ENCODE data around the gene MRPL57.
"Not testable (repeated sequence)": the region's sequence is repeated elsewhere in the genome, so short reads cannot be mapped to it uniquely, and the experiment has no call there.

Gene MRPL57

DNA sequence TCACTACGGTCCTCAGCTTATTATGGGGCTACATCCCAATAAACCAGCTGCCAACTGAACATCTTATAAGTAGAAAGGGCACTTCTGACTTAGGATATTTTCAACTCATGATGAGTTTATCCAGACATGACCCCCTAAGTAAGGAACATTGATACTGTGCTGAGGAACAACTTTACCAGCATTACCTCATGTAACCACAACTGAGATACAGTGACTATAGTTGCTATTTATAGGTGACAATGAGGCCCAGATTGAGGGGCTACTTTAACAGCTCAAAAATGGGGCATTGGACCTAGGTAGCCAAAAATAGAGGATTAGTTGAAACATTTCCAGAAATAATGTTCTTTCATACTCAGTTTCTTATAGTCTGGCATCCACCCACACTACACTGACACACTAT, 26.9 kb upstream of the MRPL57 start:
- WGBS (ENCODE audit: extremely low coverage, insufficient coverage, low lambda C conversion rate): no CpG with 5 or more reads among the region's 1 CpG
- no peak for DNase-seq

GRCh38 chr13:21150013-21150412, 26.4 kb upstream of the MRPL57 start:
- no peak for DNase-seq
- Histone ChIP-seq H3K9ac (ENCODE audit: low read length) (no peak overlapping the region), H3K18ac (ENCODE audit: low read length) (no peak overlapping the region), H3K27me3 (ENCODE audit: insufficient read depth, low read length, poor library complexity) (no peaks in the 10 kb centered on the region), H2BK15ac (replicated peaks; ENCODE audit: low read depth) (no peak overlapping the region), H3K23ac (ENCODE audit: low read length) (no peak overlapping the region), H2BK120ac (ENCODE audit: low read depth, low read length) (no peak overlapping the region), H4K5ac (ENCODE audit: low read length) (no peak overlapping the region), H4K8ac (ENCODE audit: low read depth, low read length) (no peak overlapping the region), H3K4ac (ENCODE audit: low read depth, low read length) (no peak overlapping the region), H3K36me3 (ENCODE audit: control insufficient read depth, insufficient read depth, low read length) (peaks cover 2% of the 10 kb centered on the region), H3K4me3 (ENCODE audit: low read length) (no peak overlapping the region), H2AK5ac (ENCODE audit: low read length) (no peak overlapping the region), H3K79me2 (ENCODE audit: control insufficient read depth, insufficient read depth, low read length) (no peaks in the 10 kb centered on the region), H3K4me2 (ENCODE audit: low read length) (no peak overlapping the region), H3K27ac (ENCODE audit: low read depth, low read length) (no peak overlapping the region), H3K4me1 (ENCODE audit: control insufficient read depth, low read depth, low read length) (no peaks in the 10 kb centered on the region), H2BK5ac (ENCODE audit: low read length) (no peak overlapping the region), H3K56ac (ENCODE audit: low read length) (no peak overlapping the region), H3K79me1 (ENCODE audit: low read length) (no peaks in the 10 kb centered on the region)
- no CpG with 5 or more reads among the region's 1 CpG for WGBS (ENCODE audit: extremely low coverage, insufficient coverage, low lambda C conversion rate)

More for the DNA sequence above, 26.9 kb upstream of the MRPL57 start:
- Histone ChIP-seq H3K27ac (ENCODE audit: low read depth, low read length) (no peak overlapping the region), H2BK15ac (replicated peaks; ENCODE audit: low read depth) (no peak overlapping the region), H3K4me1 (ENCODE audit: control insufficient read depth, low read depth, low read length) (no peaks in the 10 kb centered on the region), H3K4me3 (ENCODE audit: low read length) (no peak overlapping the region), H4K5ac (ENCODE audit: low read length) (no peak overlapping the region), H3K79me1 (ENCODE audit: low read length) (peaks cover under 1% of the 10 kb centered on the region), H2AK5ac (ENCODE audit: low read length) (no peak overlapping the region), H3K27me3 (ENCODE audit: insufficient read depth, low read length, poor library complexity) (no peaks in the 10 kb centered on the region), H3K23ac (ENCODE audit: low read length) (no peak overlapping the region), H2BK5ac (ENCODE audit: low read length) (no peak overlapping the region), H3K18ac (ENCODE audit: low read length) (no peak overlapping the region), H3K9ac (ENCODE audit: low read length) (no peak overlapping the region), H3K36me3 (ENCODE audit: control insufficient read depth, insufficient read depth, low read length) (peaks cover 2% of the 10 kb centered on the region), H3K79me2 (ENCODE audit: control insufficient read depth, insufficient read depth, low read length) (peaks cover under 1% of the 10 kb centered on the region), H3K4me2 (ENCODE audit: low read length) (no peak overlapping the region), H4K8ac (ENCODE audit: low read depth, low read length) (no peak overlapping the region), H3K56ac (ENCODE audit: low read length) (no peak overlapping the region), H3K4ac (ENCODE audit: low read depth, low read length) (no peak overlapping the region), H2BK120ac (ENCODE audit: low read depth, low read length) (no peak overlapping the region)

- H3K4me3 ChIP-seq (ENCODE audit: low read length): no peak overlapping the region
- no peak overlapping the region for H2AK5ac ChIP-seq (ENCODE audit: low read length)
- H4K8ac ChIP-seq (ENCODE audit: low read depth, low read length): no peak overlapping the region
- no peak overlapping the region for H2BK120ac ChIP-seq (ENCODE audit: low read depth, low read length)
- no peaks in the 10 kb centered on the region for H3K79me2 ChIP-seq (ENCODE audit: control insufficient read depth, insufficient read depth, low read length)
- H3K27ac ChIP-seq (ENCODE audit: low read depth, low read length): no peak overlapping the region
- no peaks in the 10 kb centered on the region for H3K27me3 ChIP-seq (ENCODE audit: insufficient read depth, low read length, poor library complexity)
- no peak overlapping the region for H3K4me2 ChIP-seq (ENCODE audit: low read length)
- peak; percentile 18 for DNase-seq
- H3K4ac ChIP-seq (ENCODE audit: low read depth, low read length): no peak overlapping the region
- no peaks in the 10 kb centered on the region for H3K79me1 ChIP-seq (ENCODE audit: low read length)
- H3K23ac ChIP-seq (ENCODE audit: low read length): no peak overlapping the region
- H3K9ac ChIP-seq (ENCODE audit: low read length): no peak overlapping the region
- H3K18ac ChIP-seq (ENCODE audit: low read length): no peak overlapping the region
- no CpG with 5 or more reads among the region's 8 CpGs for WGBS (ENCODE audit: extremely low coverage, insufficient coverage, low lambda C conversion rate)
- H2BK15ac ChIP-seq (replicated peaks; ENCODE audit: low read depth): no peak overlapping the region
- no peak overlapping the region for H2BK5ac ChIP-seq (ENCODE audit: low read length)
- no peaks in the 10 kb centered on the region for H3K4me1 ChIP-seq (ENCODE audit: control insufficient read depth, low read depth, low read length)
- H4K5ac ChIP-seq (ENCODE audit: low read length): no peak overlapping the region
- no peak overlapping the region for H3K56ac ChIP-seq (ENCODE audit: low read length)
- peaks cover 2% of the 10 kb centered on the region for H3K36me3 ChIP-seq (ENCODE audit: control insufficient read depth, insufficient read depth, low read length)
These were observed 24.1 kb upstream of the MRPL57 start for GRCh38 chr13:21152251-21152899.

GRCh38 chr13:21164631-21165030, 11.8 kb upstream of the MRPL57 start:
- Histone ChIP-seq H3K4me3 (ENCODE audit: low read length) (no peak overlapping the region), H3K4me1 (ENCODE audit: control insufficient read depth, low read depth, low read length) (no peaks in the 10 kb centered on the region), H3K79me2 (ENCODE audit: control insufficient read depth, insufficient read depth, low read length) (no peaks in the 10 kb centered on the region), H3K27ac (ENCODE audit: low read depth, low read length) (no peak overlapping the region), H2BK5ac (ENCODE audit: low read length) (no peak overlapping the region), H3K18ac (ENCODE audit: low read length) (no peak overlapping the region), H3K56ac (ENCODE audit: low read length) (no peak overlapping the region), H4K5ac (ENCODE audit: low read length) (no peak overlapping the region), H3K36me3 (ENCODE audit: control insufficient read depth, insufficient read depth, low read length) (peaks cover 3% of the 10 kb centered on the region), H2BK120ac (ENCODE audit: low read depth, low read length) (no peak overlapping the region), H2BK15ac (replicated peaks; ENCODE audit: low read depth) (no peak overlapping the region), H3K9ac (ENCODE audit: low read length) (no peak overlapping the region), H2AK5ac (ENCODE audit: low read length) (no peak overlapping the region), H3K23ac (ENCODE audit: low read length) (no peak overlapping the region), H3K4ac (ENCODE audit: low read depth, low read length) (no peak overlapping the region), H3K79me1 (ENCODE audit: low read length) (peaks cover 2% of the 10 kb centered on the region), H4K8ac (ENCODE audit: low read depth, low read length) (no peak overlapping the region), H3K4me2 (ENCODE audit: low read length) (no peak overlapping the region), H3K27me3 (ENCODE audit: insufficient read depth, low read length, poor library complexity) (no peaks in the 10 kb centered on the region)
- DNase-seq: no peak
- WGBS (ENCODE audit: extremely low coverage, insufficient coverage, low lambda C conversion rate): 100% methylated on average over 1 of the region's 4 CpGs

DNA sequence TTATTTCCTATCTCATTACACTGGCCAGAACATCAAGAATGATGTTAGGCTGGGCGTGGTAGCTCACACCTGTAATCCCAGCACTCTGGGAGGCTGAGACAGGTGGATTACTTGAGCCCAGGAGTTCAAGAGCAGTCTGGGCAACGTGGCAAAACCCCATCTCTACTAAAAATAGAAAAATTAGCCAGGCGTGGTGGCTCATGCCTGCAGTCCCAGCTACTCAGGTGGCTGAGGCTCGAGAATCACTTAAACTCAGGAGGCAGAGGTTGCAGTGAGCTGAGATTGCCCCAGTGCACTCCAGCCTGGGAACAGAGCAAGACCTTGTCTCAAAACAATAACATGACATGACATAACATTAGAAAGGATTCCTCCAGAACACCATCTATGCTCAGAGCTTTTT, 10.9 kb upstream of the MRPL57 start:
- H2BK5ac ChIP-seq (ENCODE audit: low read length); H3K4ac ChIP-seq (ENCODE audit: low read depth, low read length); H3K23ac ChIP-seq (ENCODE audit: low read length); H3K36me3 ChIP-seq (ENCODE audit: control insufficient read depth, insufficient read depth, low read length); H3K56ac ChIP-seq (ENCODE audit: low read length); H2BK15ac ChIP-seq (replicated peaks; ENCODE audit: low read depth); H3K27me3 ChIP-seq (ENCODE audit: insufficient read depth, low read length, poor library complexity); DNase-seq; H2BK120ac ChIP-seq (ENCODE audit: low read depth, low read length); H3K4me2 ChIP-seq (ENCODE audit: low read length); H3K79me1 ChIP-seq (ENCODE audit: low read length); H3K79me2 ChIP-seq (ENCODE audit: control insufficient read depth, insufficient read depth, low read length); H2AK5ac ChIP-seq (ENCODE audit: low read length); H3K27ac ChIP-seq (ENCODE audit: low read depth, low read length); H3K4me1 ChIP-seq (ENCODE audit: control insufficient read depth, low read depth, low read length); H3K4me3 ChIP-seq (ENCODE audit: low read length); H4K8ac ChIP-seq (ENCODE audit: low read depth, low read length); H3K18ac ChIP-seq (ENCODE audit: low read length); H3K9ac ChIP-seq (ENCODE audit: low read length); H4K5ac ChIP-seq (ENCODE audit: low read length): not testable (repeated sequence)
- WGBS (ENCODE audit: extremely low coverage, insufficient coverage, low lambda C conversion rate): no CpG with 5 or more reads among the region's 4 CpGs

GRCh38 chr13:21171420-21171819, 5.0 kb upstream of the MRPL57 start:
- no peaks in the 10 kb centered on the region for H3K27me3 ChIP-seq (ENCODE audit: insufficient read depth, low read length, poor library complexity)
- H3K4ac ChIP-seq (ENCODE audit: low read depth, low read length): no peak overlapping the region
- no peak overlapping the region for H3K4me3 ChIP-seq (ENCODE audit: low read length)
- no peak overlapping the region for H3K23ac ChIP-seq (ENCODE audit: low read length)
- H3K36me3 ChIP-seq (ENCODE audit: control insufficient read depth, insufficient read depth, low read length): peaks cover 6% of the 10 kb centered on the region
- H3K4me1 ChIP-seq (ENCODE audit: control insufficient read depth, low read depth, low read length): no peaks in the 10 kb centered on the region
- no peak overlapping the region for H3K56ac ChIP-seq (ENCODE audit: low read length)
- no peak overlapping the region for H2AK5ac ChIP-seq (ENCODE audit: low read length)
- DNase-seq: no peak
- H3K4me2 ChIP-seq (ENCODE audit: low read length): no peak overlapping the region
- H2BK120ac ChIP-seq (ENCODE audit: low read depth, low read length): no peak overlapping the region
- no peak overlapping the region for H3K9ac ChIP-seq (ENCODE audit: low read length)
- no peak overlapping the region for H3K18ac ChIP-seq (ENCODE audit: low read length)
- peaks cover 23% of the 10 kb centered on the region for H3K79me2 ChIP-seq (ENCODE audit: control insufficient read depth, insufficient read depth, low read length)
- no peak overlapping the region for H4K8ac ChIP-seq (ENCODE audit: low read depth, low read length)
- peaks cover 6% of the 10 kb centered on the region for H3K79me1 ChIP-seq (ENCODE audit: low read length)
- no CpG with 5 or more reads among the region's 9 CpGs for WGBS (ENCODE audit: extremely low coverage, insufficient coverage, low lambda C conversion rate)
- no peak overlapping the region for H2BK5ac ChIP-seq (ENCODE audit: low read length)
- no peak overlapping the region for H3K27ac ChIP-seq (ENCODE audit: low read depth, low read length)
- no peak overlapping the region for H4K5ac ChIP-seq (ENCODE audit: low read length)
- no peak overlapping the region for H2BK15ac ChIP-seq (replicated peaks; ENCODE audit: low read depth)
